Astrocyte (in vitro differentiated cells and primary cell): Measurements from ENCODE around the gene SETD6. TPM values are rescaled to one million over a fixed set of nuclear protein-coding genes. Genes with fewer than 3 reads are reported as not detected.

Source experiments
- DNase-seq: peaks from one replicate; pipeline ENCODE4 v3.0.0-alpha.2; 2010; ENCODE audit warnings: low read depth
- FAIRE-seq: peaks from 2 replicates; lab custom pipeline; 2011; peaks lifted over from hg19 to GRCh38; lab: Jason Lieb, UNC
- H2AFZ ChIP-seq: 2 replicates; pipeline ENCODE4 v1.6.0; 2012; ENCODE audit warnings: low read depth, low read length, inconsistent platforms
- H3K27ac ChIP-seq: 2 replicates; pipeline ENCODE4 v1.5.1; 2011; ENCODE audit warnings: low read depth, low read length, inconsistent platforms
- H3K27me3 ChIP-seq: 2 replicates; pipeline ENCODE4 v1.6.0; 2011; ENCODE audit warnings: low read length, inconsistent platforms; ENCODE audit not compliant: insufficient read depth
- H3K36me3 ChIP-seq: 2 replicates; pipeline ENCODE4 v1.5.1; 2011; ENCODE audit warnings: low read length, inconsistent platforms; ENCODE audit not compliant: insufficient read depth
- H3K4me1 ChIP-seq: 2 replicates; pipeline ENCODE4 v1.5.1; 2011; ENCODE audit warnings: low read length, inconsistent platforms; ENCODE audit not compliant: insufficient read depth
- H3K4me2 ChIP-seq: 2 replicates; pipeline ENCODE4 v1.6.0; 2012; ENCODE audit warnings: low read length, inconsistent platforms
- H3K4me3 ChIP-seq: 2 replicates; pipeline ENCODE4 v1.5.1; 2011; ENCODE audit warnings: low read depth, mild to moderate bottlenecking, low read length, inconsistent platforms; ENCODE audit not compliant: insufficient read depth
- H3K79me2 ChIP-seq: 2 replicates; pipeline ENCODE4 v1.6.0; 2012; ENCODE audit warnings: mild to moderate bottlenecking, low read length, inconsistent platforms; ENCODE audit not compliant: insufficient read depth
- H3K9ac ChIP-seq: 2 replicates; pipeline ENCODE4 v1.6.0; 2012; ENCODE audit warnings: mild to moderate bottlenecking, low read length, inconsistent platforms
- H3K9me3 ChIP-seq: 2 replicates; pipeline ENCODE4 v1.5.1; 2012; ENCODE audit warnings: low read depth, mild to moderate bottlenecking, low read length, inconsistent platforms; ENCODE audit not compliant: insufficient read depth
- H4K20me1 ChIP-seq: 2 replicates; pipeline ENCODE4 v1.6.0; 2012; ENCODE audit warnings: low read length, inconsistent platforms; ENCODE audit not compliant: insufficient read depth
- H3K27ac Mint-ChIP-seq: one replicate; pipeline ENCODE4 v1.8.0; 2021; ENCODE audit warnings: mild to moderate bottlenecking, mixed read lengths; ENCODE audit not compliant: unreplicated experiment
- H3K27me3 Mint-ChIP-seq: one replicate; pipeline ENCODE4 v1.8.0; 2021; ENCODE audit warnings: low read depth, mixed read lengths; ENCODE audit not compliant: unreplicated experiment
- H3K36me3 Mint-ChIP-seq: one replicate; pipeline ENCODE4 v1.8.0; 2021; ENCODE audit warnings: low read depth, mixed read lengths; ENCODE audit not compliant: unreplicated experiment
- H3K4me1 Mint-ChIP-seq: one replicate; pipeline ENCODE4 v1.8.0; 2021; ENCODE audit warnings: low read depth, mixed read lengths; ENCODE audit not compliant: unreplicated experiment
- H3K4me3 Mint-ChIP-seq: one replicate; pipeline ENCODE4 v1.8.0; 2021; ENCODE audit warnings: mild to moderate bottlenecking, moderate library complexity, mixed read lengths; ENCODE audit not compliant: unreplicated experiment
- H3K9me3 Mint-ChIP-seq: one replicate; pipeline ENCODE4 v1.8.0; 2021; ENCODE audit warnings: mild to moderate bottlenecking, mixed read lengths; ENCODE audit not compliant: unreplicated experiment
- EZH2 ChIP-seq: IDR thresholded peaks from 2 replicates; pipeline ENCODE4 v1.6.1; 2012; ENCODE audit warnings: mild to moderate bottlenecking, low read length, inconsistent platforms; ENCODE audit not compliant: insufficient read depth
- total RNA-seq: library from RNA; stranded (reverse); gene quantifications from 2 replicates; pipeline ENCODE4 v1.2.1, GENCODE V29; 2021
- TF ChIP-seq, protein P1 (sequence below): IDR thresholded peaks from 2 replicates; pipeline ENCODE4 v1.5.1; 2011; ENCODE audit warnings: low read depth, mild to moderate bottlenecking, inconsistent platforms, low read length, moderate library complexity; ENCODE audit not compliant: insufficient read depth

The SETD6 gene
- total RNA-seq, 1 donor from 2014 or later = 6.7 TPM

GRCh38 chr16:58501242-58502131 is 13.8 kb upstream of the SETD6 start:
- no peaks in the 10 kb centered on the region for H3K36me3 ChIP-seq
- H3K79me2 ChIP-seq = peaks cover 9% of the 10 kb centered on the region
- peaks cover 7% of the 10 kb centered on the region for H3K27me3 Mint-ChIP-seq
- peak overlapping the region; percentile 54 for H3K4me3 ChIP-seq
- H3K9me3 ChIP-seq = no peaks in the 10 kb centered on the region
- peak overlapping the region; percentile 71 for H3K9ac ChIP-seq
- peak overlapping the region; percentile 72 for H3K27ac Mint-ChIP-seq
- peaks cover 2% of the 10 kb centered on the region for H3K36me3 Mint-ChIP-seq
- TF ChIP-seq, protein P1, sequence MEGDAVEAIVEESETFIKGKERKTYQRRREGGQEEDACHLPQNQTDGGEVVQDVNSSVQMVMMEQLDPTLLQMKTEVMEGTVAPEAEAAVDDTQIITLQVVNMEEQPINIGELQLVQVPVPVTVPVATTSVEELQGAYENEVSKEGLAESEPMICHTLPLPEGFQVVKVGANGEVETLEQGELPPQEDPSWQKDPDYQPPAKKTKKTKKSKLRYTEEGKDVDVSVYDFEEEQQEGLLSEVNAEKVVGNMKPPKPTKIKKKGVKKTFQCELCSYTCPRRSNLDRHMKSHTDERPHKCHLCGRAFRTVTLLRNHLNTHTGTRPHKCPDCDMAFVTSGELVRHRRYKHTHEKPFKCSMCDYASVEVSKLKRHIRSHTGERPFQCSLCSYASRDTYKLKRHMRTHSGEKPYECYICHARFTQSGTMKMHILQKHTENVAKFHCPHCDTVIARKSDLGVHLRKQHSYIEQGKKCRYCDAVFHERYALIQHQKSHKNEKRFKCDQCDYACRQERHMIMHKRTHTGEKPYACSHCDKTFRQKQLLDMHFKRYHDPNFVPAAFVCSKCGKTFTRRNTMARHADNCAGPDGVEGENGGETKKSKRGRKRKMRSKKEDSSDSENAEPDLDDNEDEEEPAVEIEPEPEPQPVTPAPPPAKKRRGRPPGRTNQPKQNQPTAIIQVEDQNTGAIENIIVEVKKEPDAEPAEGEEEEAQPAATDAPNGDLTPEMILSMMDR = no peak
- TF ChIP-seq EZH2 = peak; percentile 54
- no peaks in the 10 kb centered on the region for H3K9me3 Mint-ChIP-seq
- peaks cover 17% of the 10 kb centered on the region for H4K20me1 ChIP-seq
- H3K27ac ChIP-seq = no peak overlapping the region
- DNase-seq = no peak
- peak overlapping the region; percentile 68 for H2AFZ ChIP-seq
- H3K4me3 Mint-ChIP-seq = peak overlapping the region; percentile 80
- FAIRE-seq = no peak
- peaks cover 17% of the 10 kb centered on the region for H3K4me1 ChIP-seq
- H3K4me1 Mint-ChIP-seq = peaks cover 1% of the 10 kb centered on the region
- peak overlapping the region; percentile 94 for H3K4me2 ChIP-seq
- H3K27me3 ChIP-seq = no peaks in the 10 kb centered on the region

GRCh38 chr16:58502217-58502921 is 12.9 kb upstream of the SETD6 start:
- Histone ChIP-seq H3K27ac (no peak overlapping the region), H3K9ac (no peak overlapping the region), H3K4me1 (peaks cover 17% of the 10 kb centered on the region), H3K4me3 (no peak overlapping the region), H2AFZ (no peak overlapping the region), H3K36me3 (no peaks in the 10 kb centered on the region), H4K20me1 (peaks cover 17% of the 10 kb centered on the region), H3K79me2 (peaks cover 9% of the 10 kb centered on the region), H3K9me3 (no peaks in the 10 kb centered on the region), H3K4me2 (no peak overlapping the region), H3K27me3 (no peaks in the 10 kb centered on the region)
- no peak overlapping the region for H3K4me3 Mint-ChIP-seq
- H3K9me3 Mint-ChIP-seq = no peaks in the 10 kb centered on the region
- FAIRE-seq (no peak), DNase-seq (no peak)
- peaks cover 1% of the 10 kb centered on the region for H3K4me1 Mint-ChIP-seq
- peaks cover 7% of the 10 kb centered on the region for H3K27me3 Mint-ChIP-seq
- H3K27ac Mint-ChIP-seq = no peak overlapping the region
- peaks cover 5% of the 10 kb centered on the region for H3K36me3 Mint-ChIP-seq
- TF ChIP-seq, protein P1 = no peak
- no peak for TF ChIP-seq EZH2
